Measurements from ENCODE around the gene NDUFV1.
"Not testable (repeated sequence)": the region's sequence is repeated elsewhere in the genome, so short reads cannot be mapped to it uniquely, and the experiment has no call there.

Gene NDUFV1

GRCh38 chr11:67659651-67660165 lies 53.0 kb downstream of the NDUFV1 start:
- DNase-seq = not testable (repeated sequence)

- DNase-seq = not testable (repeated sequence)
These were observed 54.0 kb downstream of the NDUFV1 start for GRCh38 chr11:67660752-67661151.
